GM12891 (cell line): ENCODE results near the gene TDRD6. TPM values are rescaled to one million over a fixed set of nuclear protein-coding genes. Genes with fewer than 3 reads are reported as not detected.
A peak's percentile ranks its signal among the peaks of the same experiment; 100 is the strongest.
"Not testable (repeated sequence)": the region's sequence is repeated elsewhere in the genome, so short reads cannot be mapped to it uniquely, and the experiment has no call there.

Source experiments
- DNase-seq: peaks from one replicate; pipeline ENCODE4 v3.0.0; 2011; ENCODE audit warnings: low spot score; ENCODE audit not compliant: insufficient read length
- FAIRE-seq: peaks from 2 replicates; lab custom pipeline; 2011; peaks lifted over from hg19 to GRCh38; lab: Jason Lieb, UNC
- PAX5 ChIP-seq: IDR thresholded peaks from 2 replicates; pipeline ENCODE4 v1.6.1; 2011; ENCODE audit warnings: low read length, moderate library complexity, mild to moderate bottlenecking; ENCODE audit not compliant: insufficient read depth, severe bottlenecking
- POLR2A ChIP-seq: IDR thresholded peaks from 2 replicates; pipeline ENCODE4 v1.6.1; 2011; ENCODE audit warnings: low read depth, low read length, control low read depth
- POLR2AphosphoS5 ChIP-seq: IDR thresholded peaks from 2 replicates; pipeline ENCODE4 v1.6.1; 2011; ENCODE audit warnings: low read depth, low read length, control low read depth
- POU2F2 ChIP-seq: IDR thresholded peaks from 2 replicates; pipeline ENCODE4 v1.6.1; 2011; ENCODE audit warnings: low read depth, mild to moderate bottlenecking, control low read depth, low read length, moderate library complexity
- SPI1 ChIP-seq: IDR thresholded peaks from 2 replicates; pipeline ENCODE4 v1.6.1; 2011; ENCODE audit warnings: low read depth, low read length, control low read depth
- TAF1 ChIP-seq: IDR thresholded peaks from 2 replicates; pipeline ENCODE4 v1.6.1; 2011; ENCODE audit warnings: low read depth, low read length, control low read depth
- polyA plus RNA-seq: library from polyadenylated mRNA; unstranded; fragments of >200 nt; gene quantifications from one replicate; pipeline ENCODE4 v1.2.1, GENCODE V29; 2012; ENCODE audit warnings: low read depth, missing spikeins, inconsistent platforms; ENCODE audit not compliant: missing spikeins

TDRD6 gene
- polyA plus RNA-seq = not detected

GRCh38 chr6:46687619-46688097 is at the start of gene TDRD6:
Gene TDRD6, plus strand, starts transcription at chr6:46687885. Its CDS starts 244 bp downstream, at chr6:46688129.
- no peak for DNase-seq
- no peak for FAIRE-seq
- no peak for TF ChIP-seq POU2F2
- TF ChIP-seq TAF1 = no peak
- no peak for TF ChIP-seq SPI1
- TF ChIP-seq POLR2A = no peak
- TF ChIP-seq PAX5 = no peak
- no peak for TF ChIP-seq POLR2AphosphoS5

DNA sequence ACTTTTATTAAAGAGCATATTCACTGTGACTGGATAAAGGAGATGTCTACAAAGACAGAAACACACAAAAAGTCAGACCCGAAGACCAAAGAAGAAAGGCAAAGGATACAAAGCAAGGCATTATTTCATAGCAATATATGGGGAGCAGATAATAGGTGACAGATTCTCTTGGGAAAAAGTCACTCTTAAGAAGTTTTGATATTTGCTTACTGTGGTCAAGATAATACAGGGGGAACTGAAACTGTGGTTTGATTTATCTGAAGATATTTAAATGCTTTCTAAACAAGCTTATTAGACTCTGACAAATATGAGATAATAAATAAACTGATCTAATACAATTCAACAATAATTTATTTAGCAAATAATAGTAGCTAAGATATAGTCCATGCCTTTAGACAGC is 49.8 kb upstream of the TDRD6 start:
- no peak for FAIRE-seq
- TF ChIP-seq SPI1 (peak; percentile 10; the same call in 1 of the 2 replicates), POU2F2 (no peak)

GRCh38 chr6:46638650-46639049 is 49.0 kb upstream of the TDRD6 start:
- FAIRE-seq (no peak), DNase-seq (no peak)
- TF ChIP-seq PAX5 = no peak

More for the DNA sequence above, 49.8 kb upstream of the TDRD6 start:
- DNase-seq = no peak

DNA sequence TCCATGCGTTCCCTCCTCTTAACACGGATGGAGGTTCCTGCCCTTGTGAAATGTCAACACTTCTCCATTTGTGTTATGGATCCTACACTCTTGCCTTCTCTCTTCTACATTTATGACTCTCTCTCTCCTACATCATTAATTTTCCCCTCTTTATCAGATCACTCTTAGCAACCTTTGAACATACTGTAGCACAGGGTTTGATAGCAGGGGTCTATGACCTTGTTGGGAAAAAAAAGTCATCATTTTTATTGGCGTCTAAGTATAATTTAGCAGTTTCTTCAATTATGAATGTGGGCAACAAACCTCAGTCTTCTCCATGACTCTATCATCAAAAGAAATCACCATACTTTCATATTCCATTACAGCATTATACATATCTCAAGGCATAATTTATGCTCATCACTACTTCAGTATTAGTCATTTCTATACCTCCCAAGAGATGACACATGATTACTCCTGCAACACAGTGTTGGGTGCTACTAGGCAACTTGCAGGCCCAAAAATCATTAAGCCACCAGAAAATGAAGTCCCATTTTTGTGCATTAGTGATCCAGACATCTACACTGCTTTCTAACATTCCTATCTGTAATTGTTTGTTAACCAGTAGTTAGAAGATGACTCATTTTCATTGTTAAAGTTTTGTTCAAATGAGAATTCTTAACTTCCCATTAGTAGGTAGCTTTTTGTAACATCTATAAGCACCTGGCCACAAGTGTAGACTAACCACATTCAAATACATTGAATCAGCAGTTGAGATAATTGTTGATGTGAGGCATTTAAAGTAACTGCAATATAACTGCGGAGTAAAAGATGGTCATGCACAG is 44.5 kb upstream of the TDRD6 start:
- TF ChIP-seq POLR2AphosphoS5 (no peak), TAF1 (no peak), SPI1 (no peak), POLR2A (no peak), POU2F2 (no peak), PAX5 (no peak)
- FAIRE-seq (no peak), DNase-seq (no peak)

DNA sequence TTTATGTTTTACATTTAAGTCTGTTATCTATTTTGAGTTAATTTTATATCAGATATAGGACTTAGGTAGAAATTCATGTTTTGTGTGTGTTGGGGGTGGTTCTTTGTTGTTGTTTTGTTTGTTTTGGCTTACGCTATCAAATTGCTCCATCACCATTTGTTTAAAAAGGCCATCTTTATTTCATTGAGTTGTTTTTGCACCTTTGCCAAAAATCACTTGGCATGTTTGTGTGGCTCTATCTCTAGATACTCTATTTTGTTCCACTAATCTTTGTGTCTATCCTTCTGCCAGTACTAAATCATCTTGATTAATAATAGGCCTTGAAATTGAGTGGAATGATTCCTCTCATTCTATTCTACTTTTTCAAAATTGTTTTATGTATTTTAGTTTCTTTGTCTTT is 42.4 kb upstream of the TDRD6 start:
- TF ChIP-seq POU2F2 (no peak), PAX5 (no peak), TAF1 (no peak), POLR2A (no peak), SPI1 (no peak), POLR2AphosphoS5 (no peak)

GRCh38 chr6:46648108-46648507 is 39.6 kb upstream of the TDRD6 start:
- FAIRE-seq, DNase-seq: not testable (repeated sequence)

More for the DNA sequence above, 42.4 kb upstream of the TDRD6 start:
- FAIRE-seq = no peak
- DNase-seq = no peak

DNA sequence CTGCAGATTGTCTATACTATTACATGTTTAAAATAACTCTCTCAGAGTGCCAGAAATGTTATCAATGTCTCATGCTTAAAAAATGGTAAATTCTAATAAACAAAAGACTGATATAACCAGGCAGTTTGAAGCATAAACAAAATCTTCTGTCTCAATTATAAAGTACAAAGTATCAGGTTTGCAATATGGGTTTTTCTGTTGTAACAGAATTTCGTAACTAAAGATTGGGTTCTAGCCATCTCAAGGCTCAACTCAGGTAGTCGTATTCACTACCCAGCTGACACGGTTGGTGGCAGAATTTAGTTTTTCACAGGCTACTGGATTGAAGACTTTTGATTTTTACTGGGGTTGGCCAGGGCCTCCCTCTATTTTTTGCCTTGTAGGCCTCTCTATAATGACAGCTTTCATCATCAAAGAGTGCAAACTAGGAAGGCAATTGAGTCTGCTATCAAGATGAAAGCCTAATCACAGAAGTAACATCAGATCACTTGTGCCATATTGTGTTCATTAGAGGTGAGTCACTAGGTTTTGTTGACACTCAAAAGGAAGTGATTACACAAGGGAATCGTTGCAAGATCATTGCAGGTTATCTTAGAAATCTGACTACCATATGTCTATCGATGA is 38.7 kb upstream of the TDRD6 start:
- FAIRE-seq (no peak), DNase-seq (no peak)
- TF ChIP-seq POU2F2 (no peak), PAX5 (no peak), SPI1 (no peak), TAF1 (no peak), POLR2AphosphoS5 (no peak), POLR2A (no peak)

DNA sequence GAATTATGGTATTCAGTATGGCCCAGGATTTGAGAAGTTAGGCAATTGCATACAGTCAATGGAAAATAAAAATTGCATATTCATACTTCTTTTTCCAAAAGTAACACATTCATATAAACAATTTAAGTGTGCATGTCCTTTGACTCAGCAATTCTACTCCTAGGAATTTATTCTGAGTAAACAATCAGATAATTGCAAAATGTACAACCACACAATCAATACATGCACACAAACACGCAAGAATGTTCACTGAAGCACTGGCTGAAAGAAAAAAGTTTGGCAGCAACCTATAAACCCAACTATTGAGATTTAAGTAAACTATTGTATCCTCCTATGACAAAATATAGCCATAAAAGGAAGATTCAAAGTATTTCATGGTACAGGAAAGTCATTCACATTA is 36.7 kb upstream of the TDRD6 start:
- TF ChIP-seq POLR2AphosphoS5 (no peak), PAX5 (no peak), SPI1 (no peak), POU2F2 (no peak), POLR2A (no peak), TAF1 (no peak)
- no peak for FAIRE-seq
- DNase-seq = no peak

GRCh38 chr6:46651816-46652215 is 35.9 kb upstream of the TDRD6 start:
- DNase-seq (no peak), FAIRE-seq (no peak)
- no peak for TF ChIP-seq PAX5
- no peak for TF ChIP-seq POLR2A
- no peak for TF ChIP-seq TAF1
- TF ChIP-seq POU2F2 = no peak
- TF ChIP-seq SPI1 = no peak
- TF ChIP-seq POLR2AphosphoS5 = no peak

DNA sequence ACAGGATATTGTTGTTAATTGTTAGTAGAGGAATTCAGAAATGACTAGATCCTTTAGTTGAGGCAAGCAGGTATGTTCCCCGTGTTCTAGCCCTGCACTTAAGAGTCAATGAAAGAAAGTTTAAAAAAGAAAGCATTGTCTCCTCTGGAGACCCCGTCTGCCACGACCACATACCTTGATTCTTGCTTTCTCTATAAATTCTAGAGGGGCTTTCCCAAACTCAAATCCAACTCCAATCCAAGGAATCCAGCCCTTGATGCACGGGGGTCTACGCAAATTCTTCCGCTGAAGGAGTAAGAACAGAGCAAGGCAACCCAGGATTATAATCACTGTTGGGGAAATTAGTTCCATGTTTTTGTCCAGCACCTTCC is 35.5 kb upstream of the TDRD6 start:
- no peak for TF ChIP-seq POU2F2
- no peak for TF ChIP-seq TAF1
- no peak for TF ChIP-seq POLR2A
- TF ChIP-seq POLR2AphosphoS5 = no peak
- TF ChIP-seq PAX5 = no peak
- TF ChIP-seq SPI1 = no peak
- FAIRE-seq (no peak), DNase-seq (no peak)
